Transverse colon (tissue), 4 donors: ENCODE results near the gene HIF1A. TPM values are rescaled to one million over a fixed set of nuclear protein-coding genes. Genes with fewer than 3 reads are reported as not detected.

Experiments used
- DNase-seq: peaks from one replicate; pipeline ENCODE4 v3.0.0-alpha.2; 2019
- H3K27ac ChIP-seq, 4 donors: fragments of 200-600 bp; sonication (generic); 2 replicates each; pipeline ENCODE4 v1.5.1; 2016 to 2018; ENCODE audit warnings: inconsistent platforms in 4 of 4
- H3K27me3 ChIP-seq: fragments of 200-600 bp; sonication (generic); 2 replicates; pipeline ENCODE4 v1.5.1; 2017; ENCODE audit warnings: inconsistent platforms
- H3K36me3 ChIP-seq, 4 donors: fragments of 200-600 bp; sonication (generic); 2 replicates each; pipeline ENCODE4 v1.5.1; 2017 to 2019; ENCODE audit warnings: inconsistent platforms in 4 of 4
- H3K4me1 ChIP-seq, 4 donors: fragments of 200-600 bp; sonication (generic); 2 replicates each; pipeline ENCODE4 v1.5.1; 2017 to 2020; ENCODE audit warnings: inconsistent platforms in 4 of 4
- H3K4me3 ChIP-seq, 4 donors: fragments of 200-600 bp; sonication (generic); 1 replicate in 1 of 4; 2 replicates in 3 of 4; pipeline versions ENCODE4 v1.5.1 to v1.6.1; 2017 to 2019; ENCODE audit warnings: inconsistent platforms in 4 of 4
- H3K9me3 ChIP-seq, 2 donors: fragments of 200-600 bp; sonication (generic); 2 replicates each; pipeline ENCODE4 v1.5.1; 2017 to 2019; ENCODE audit warnings: inconsistent platforms in 2 of 2
- CTCF ChIP-seq, 5 experiments: fragments of 200-600 bp in 3 of 5; fragments of 450-650 bp in 2 of 5; sonication (generic) in 3 of 5; IDR thresholded peaks; 1 replicate in 2 of 5; 2 replicates in 3 of 5; pipeline ENCODE4 v1.5.1; 2016 to 2017; ENCODE audit warnings: antibody characterized with exemption in 5 of 5, inconsistent platforms in 3 of 5, mild to moderate bottlenecking in 2 of 5, moderate library complexity in 1 of 5
- EP300 ChIP-seq: sonication (generic); formaldehyde crosslinking; IDR thresholded peaks from one replicate; pipeline ENCODE4 v1.6.1; 2017; ENCODE audit warnings: antibody characterized with exemption, low read depth
- POLR2A ChIP-seq: fragments of 450-650 bp; IDR thresholded peaks from one replicate; pipeline ENCODE4 v1.6.1; 2016; ENCODE audit warnings: antibody characterized with exemption, mild to moderate bottlenecking, moderate library complexity
- POLR2AphosphoS5 ChIP-seq, 3 donors: sonication (generic); formaldehyde crosslinking; IDR thresholded peaks; one replicate each; pipeline ENCODE4 v1.6.1; 2016; ENCODE audit warnings: antibody characterized with exemption in 3 of 3
- WGBS, 2 donors: methylation state at CpG; one replicate each; pipeline ENCODE4 v1.1.5; 2018; ENCODE audit warnings: low coverage in 1 of 2; 5-methylcytosine and 5-hydroxymethylcytosine counted together
- in situ Hi-C, 4 donors: fragments of 200-750 bp; cut with MboI; loops; one replicate each; pipeline versions ENCODE4 v1.15.0 to v1.15.1; 2017; ENCODE audit warnings: low sequenced_read_pairs in 3 of 4, low pct_ligation_motif_present in 1 of 4, low pct_unique_long_range_greater_than_20kb in 1 of 4
- intact Hi-C: fragments of 100-400 bp; cut with DNase I; formaldehyde crosslinking; loops from one replicate; pipeline ENCODE4 v1.15.1; 2023; ENCODE audit warnings: low total_unique reads
- total RNA-seq, 4 donors: library from RNA; depleted of rRNA; stranded (reverse); fragments of >200 nt; gene quantifications; one replicate each; pipeline ENCODE4 v1.1.0, GENCODE V29; 2016

Gene HIF1A
- total RNA-seq, 4 donors from 2014 or later: 27.9 to 103 (median 76.1) TPM

GRCh38 chr14:61746881-61747280, 51.6 kb downstream of the HIF1A start:
- H3K4me1 ChIP-seq: peaks cover 6 to 35% (median 21%) of the 10 kb centered on the region in 4 donors
- H3K9me3 ChIP-seq: no peaks in the 10 kb centered on the region
- in situ Hi-C loops (loop anchor here (25.0 kb wide), 2 partner anchors 285 to 460 kb away; partner anchors contain the start of gene TMEM30B (in 2 of the 4)), intact Hi-C loops (no loop called here)
- H3K36me3 ChIP-seq: peaks cover 0 to 35% (median 7%) of the 10 kb centered on the region in 4 donors
- H3K27ac ChIP-seq: no peak overlapping the region
- no peak overlapping the region for H3K4me3 ChIP-seq
- TF ChIP-seq CTCF (IDR thresholded peaks at IDR 0.05) (no peak), POLR2AphosphoS5 (IDR thresholded peaks at IDR 0.05) (no peak), POLR2A (no peak), EP300 (no peak)
- no peak for DNase-seq
- H3K27me3 ChIP-seq: no peaks in the 10 kb centered on the region

DNA sequence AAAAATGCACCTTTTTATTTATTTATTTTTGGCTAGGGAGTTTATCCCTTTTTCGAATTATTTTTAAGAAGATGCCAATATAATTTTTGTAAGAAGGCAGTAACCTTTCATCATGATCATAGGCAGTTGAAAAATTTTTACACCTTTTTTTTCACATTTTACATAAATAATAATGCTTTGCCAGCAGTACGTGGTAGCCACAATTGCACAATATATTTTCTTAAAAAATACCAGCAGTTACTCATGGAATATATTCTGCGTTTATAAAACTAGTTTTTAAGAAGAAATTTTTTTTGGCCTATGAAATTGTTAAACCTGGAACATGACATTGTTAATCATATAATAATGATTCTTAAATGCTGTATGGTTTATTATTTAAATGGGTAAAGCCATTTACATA, 52.0 kb downstream of the HIF1A start:
- WGBS, 2 donors: 87 to 89% methylated on average over 3 of the region's 3 CpGs
- H3K4me1 ChIP-seq: peaks cover 6 to 39% (median 23%) of the 10 kb centered on the region in 4 donors
- intact Hi-C loops (no loop called here), in situ Hi-C loops (loop anchor here (25.0 kb wide), 2 partner anchors 285 to 460 kb away; partner anchors contain the start of gene TMEM30B (in 2 of the 4))
- H3K27ac ChIP-seq: no peak overlapping the region
- DNase-seq: no peak
- TF ChIP-seq POLR2AphosphoS5 (IDR thresholded peaks at IDR 0.05) (no peak), POLR2A (no peak), CTCF (IDR thresholded peaks at IDR 0.05) (no peak), EP300 (no peak)
- peaks cover 0 to 31% (median 5%) of the 10 kb centered on the region in 4 donors for H3K36me3 ChIP-seq
- no peak overlapping the region for H3K4me3 ChIP-seq
- H3K9me3 ChIP-seq: no peaks in the 10 kb centered on the region
- no peaks in the 10 kb centered on the region for H3K27me3 ChIP-seq

GRCh38 chr14:61749264-61749663, 54.0 kb downstream of the HIF1A start:
- Histone ChIP-seq H3K4me1 (peaks cover 6 to 44% (median 23%) of the 10 kb centered on the region in 4 donors), H3K36me3 (peaks cover 0 to 29% (median 5%) of the 10 kb centered on the region in 4 donors), H3K27ac (peak overlapping the region in 3 of 4 donors; percentile 84 to 91 (median 86)), H3K9me3 (no peaks in the 10 kb centered on the region), H3K27me3 (no peaks in the 10 kb centered on the region), H3K4me3 (peak overlapping the region in 1 of 4 donors; percentile 12)
- WGBS, 2 donors: 48 to 68% methylated on average over 2 to 3 of the region's 3 CpGs
- in situ Hi-C loops: loop anchor here (25.0 kb wide), 2 partner anchors 287 to 462 kb away; partner anchors contain the start of gene TMEM30B (in 2 of the 4)
- intact Hi-C loops: no loop called here
- no peak for DNase-seq
- TF ChIP-seq EP300 (no peak), POLR2A (no peak), POLR2AphosphoS5 (IDR thresholded peaks at IDR 0.05) (no peak), CTCF (IDR thresholded peaks at IDR 0.05) (no peak)

DNA sequence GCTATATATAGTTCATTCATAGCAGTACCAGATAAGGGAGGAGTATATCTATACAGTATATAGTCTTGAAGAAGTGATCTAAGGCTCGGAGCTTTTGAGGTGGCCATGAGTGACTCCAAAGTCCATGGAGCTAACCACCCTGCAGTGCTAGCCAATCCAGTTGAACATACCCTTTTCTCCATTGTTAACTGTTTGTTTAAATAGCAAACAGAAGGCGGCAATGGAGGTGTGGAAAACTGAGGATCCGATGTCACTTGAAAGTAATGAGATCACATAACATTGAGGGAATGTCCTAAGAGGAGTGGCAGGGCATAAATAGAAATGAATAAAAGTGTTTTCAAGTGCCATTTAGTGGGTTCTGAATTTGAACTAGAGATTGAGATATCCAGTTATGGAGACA, 54.6 kb downstream of the HIF1A start:
- peak overlapping the region in 1 of 4 donors; percentile 70 for H3K4me3 ChIP-seq
- 51 to 80% methylated on average over 2 to 3 of the region's 3 CpGs for WGBS, 2 donors
- peak overlapping the region; percentile 84 to 91 (median 86) for H3K27ac ChIP-seq
- intact Hi-C loops: no loop called here
- H3K27me3 ChIP-seq: no peaks in the 10 kb centered on the region
- no peak for TF ChIP-seq CTCF (IDR thresholded peaks at IDR 0.05)
- peak in 1 of 3 donors; percentile 10 for TF ChIP-seq POLR2AphosphoS5 (IDR thresholded peaks at IDR 0.05)
- TF ChIP-seq POLR2A: peak; percentile 18
- no peak for TF ChIP-seq EP300
- H3K9me3 ChIP-seq: no peaks in the 10 kb centered on the region
- H3K4me1 ChIP-seq: peaks cover 6 to 44% (median 23%) of the 10 kb centered on the region in 4 donors
- H3K36me3 ChIP-seq: peaks cover 0 to 24% (median 5%) of the 10 kb centered on the region in 4 donors
- DNase-seq: peak; percentile 44
- in situ Hi-C loops: loop anchor here (25.0 kb wide), 2 partner anchors 288 to 463 kb away; partner anchors contain the start of gene TMEM30B (in 2 of the 4)
